GM21381 (cell line): Measurements from ENCODE around the gene SKP1.

Experiments used
- ATAC-seq: cut with Tn5 transposase; IDR thresholded peaks from one replicate; pipeline ENCODE4 v1.9.1; 2021; ENCODE audit warnings: mild to moderate bottlenecking, moderate library complexity; ENCODE audit not compliant: unreplicated experiment

The SKP1 gene

DNA sequence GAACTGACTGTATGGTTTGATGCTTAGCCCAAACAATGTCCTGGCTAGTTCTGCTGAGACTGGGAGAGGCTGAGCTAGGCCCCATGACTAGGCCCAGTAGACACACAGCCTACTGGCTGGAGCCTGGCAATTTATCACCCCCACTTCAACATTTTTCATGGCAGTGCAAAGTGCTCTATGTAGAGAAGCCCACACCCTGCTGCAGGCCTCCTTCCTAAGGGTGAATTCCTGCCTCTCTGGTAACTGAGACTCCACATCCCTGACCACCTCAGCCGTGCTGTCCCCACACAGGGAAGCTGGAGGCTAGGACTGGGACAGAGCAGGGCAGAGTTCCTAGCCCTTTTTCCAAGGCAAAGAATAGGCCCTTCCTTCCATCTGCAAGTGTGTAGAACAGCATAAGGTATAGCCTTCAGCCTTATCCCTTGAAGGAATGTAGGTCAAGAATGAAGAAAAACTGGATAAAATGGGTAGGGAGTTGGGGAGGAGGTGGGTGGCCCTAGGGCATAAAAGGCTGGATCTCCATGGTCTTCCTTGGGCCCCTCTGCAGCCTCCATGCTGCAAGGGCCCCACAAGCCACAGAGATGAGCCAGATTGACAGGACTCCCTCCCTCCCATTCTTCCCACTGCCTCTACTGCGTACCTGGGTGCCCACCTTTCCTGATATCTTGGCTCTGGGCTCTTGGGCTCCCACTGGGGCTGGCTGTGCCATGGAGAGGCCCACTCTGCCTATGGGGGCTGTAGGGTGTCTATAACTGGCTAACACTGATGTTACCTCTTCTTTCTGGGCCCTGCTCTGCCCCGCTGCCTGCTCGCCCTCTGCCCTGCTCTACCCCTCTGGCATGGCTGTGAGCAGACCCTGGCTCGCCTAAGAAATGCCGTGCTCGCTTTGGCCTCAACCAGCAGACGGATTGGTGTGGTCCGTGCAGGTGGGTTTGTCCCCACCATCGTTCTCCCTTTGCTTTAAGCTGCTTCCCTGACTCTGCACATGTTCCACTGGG lies 32.5 kb downstream of the SKP1 start:
- ATAC-seq = no peak

- no peak for ATAC-seq
Measured at GRCh38 chr5:134143431-134143830, 33.3 kb downstream of the SKP1 start.

DNA sequence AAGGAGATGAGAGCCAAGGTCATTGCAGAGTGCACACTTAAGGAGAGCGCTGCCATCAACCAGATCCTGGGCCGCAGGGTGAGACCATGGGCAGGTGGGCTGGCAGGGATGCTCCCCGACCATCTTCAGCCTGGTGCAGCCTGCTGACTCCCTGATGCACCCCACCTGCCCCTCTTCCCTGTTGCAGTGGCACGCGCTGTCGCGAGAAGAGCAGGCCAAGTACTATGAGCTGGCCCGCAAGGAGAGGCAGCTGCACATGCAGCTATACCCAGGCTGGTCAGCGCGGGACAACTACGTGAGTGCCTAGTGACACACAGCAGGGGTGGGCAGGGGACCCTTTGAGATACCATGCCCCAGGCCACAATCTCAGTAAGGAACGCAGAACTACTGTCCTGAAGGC lies 33.9 kb downstream of the SKP1 start:
- ATAC-seq = no peak

- ATAC-seq = no peak
Measured at GRCh38 chr5:134142052-134142451, 34.7 kb downstream of the SKP1 start.

DNA sequence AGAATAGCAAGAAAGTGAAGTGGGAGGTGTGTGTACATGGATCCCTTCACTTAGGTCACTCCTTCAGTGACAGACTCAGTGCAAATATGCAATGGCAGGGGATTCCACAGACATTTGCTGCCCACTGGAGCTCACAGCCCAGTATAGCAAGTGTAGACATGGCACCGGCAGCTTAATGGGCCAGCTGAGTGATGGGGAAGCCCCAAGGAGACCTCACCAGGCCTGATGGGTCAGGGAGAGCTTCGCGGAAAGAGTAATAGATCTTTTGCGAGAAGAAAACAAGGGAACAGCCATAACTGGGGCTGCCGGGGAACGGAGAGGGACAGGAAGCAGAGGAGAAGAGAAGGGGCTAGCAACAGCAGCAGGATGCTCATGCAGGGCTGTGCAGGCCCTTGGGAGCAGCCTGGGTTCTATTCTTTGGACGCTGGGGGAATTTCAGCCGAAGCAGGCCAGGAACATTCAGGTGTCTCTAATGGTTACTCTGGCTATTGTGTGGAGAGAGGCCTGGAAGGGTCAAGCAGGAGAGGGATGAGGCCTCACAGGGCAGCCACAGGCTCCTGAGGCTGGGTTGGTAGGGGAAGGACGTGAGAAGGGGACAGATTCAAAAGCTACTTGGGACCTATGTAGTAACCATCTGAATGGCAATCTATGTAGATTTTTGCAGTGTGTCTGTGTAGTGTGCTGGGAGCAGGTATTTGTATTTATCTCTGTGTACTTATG lies 35.3 kb downstream of the SKP1 start:
- ATAC-seq = no peak

GRCh38 chr5:134140530-134141201 lies 36.1 kb downstream of the SKP1 start:
- no peak for ATAC-seq

DNA sequence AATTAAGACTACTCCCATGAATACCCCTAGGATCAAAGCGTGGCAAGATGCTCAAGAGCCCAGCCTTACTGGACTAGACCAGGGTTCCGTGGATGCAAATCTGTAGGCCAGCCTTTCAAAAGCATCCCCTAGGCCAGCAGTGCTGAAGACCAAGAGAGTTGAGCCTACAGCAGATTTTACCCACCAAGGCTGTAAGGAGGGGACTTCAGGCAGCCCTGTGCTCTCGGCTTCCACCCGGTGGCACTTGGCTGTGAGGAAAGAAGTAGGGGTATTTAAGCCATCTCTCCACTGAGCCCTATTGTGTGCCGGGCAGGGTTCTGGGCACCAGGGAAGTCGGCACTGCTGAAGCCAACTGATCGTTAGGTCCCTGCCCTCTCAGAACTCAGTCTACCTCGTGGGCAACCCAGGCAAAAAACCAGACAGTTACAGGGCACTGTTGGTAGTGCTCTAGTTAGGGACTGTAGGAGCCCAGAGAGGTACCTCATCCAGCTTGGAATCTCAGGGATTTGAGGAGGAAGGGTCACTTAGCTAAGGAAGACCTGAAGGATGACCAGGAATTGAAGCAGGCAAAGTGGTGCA lies 36.8 kb downstream of the SKP1 start:
- no peak for ATAC-seq

DNA sequence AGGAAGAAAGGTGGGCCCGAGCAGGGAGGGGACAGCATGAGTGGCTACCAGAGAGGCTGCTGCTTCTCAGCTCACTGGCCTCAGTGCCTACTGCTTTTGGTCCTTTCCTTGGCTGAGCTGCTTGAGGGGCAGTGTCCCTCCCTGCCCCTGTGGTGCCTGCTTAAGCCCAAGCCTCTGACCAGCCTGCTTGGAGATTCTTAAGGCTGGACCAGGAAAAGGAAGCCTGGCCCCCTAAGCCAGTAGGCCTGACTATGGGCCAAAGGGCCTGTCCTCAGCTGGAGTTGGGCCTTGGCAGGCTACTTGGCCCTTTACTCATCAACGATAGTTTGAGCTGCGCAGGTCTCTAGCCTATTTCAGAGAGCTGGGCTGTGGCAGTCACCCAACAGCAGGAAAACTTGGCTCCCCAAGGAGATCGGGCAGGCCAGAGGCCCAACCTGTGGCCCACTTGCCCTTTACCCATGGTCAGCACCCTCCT lies 37.3 kb downstream of the SKP1 start:
- no peak for ATAC-seq

- peak; percentile 70 for ATAC-seq
Measured at GRCh38 chr5:134138416-134139376, 38.1 kb downstream of the SKP1 start.

- ATAC-seq = no peak
Measured at GRCh38 chr5:134136771-134137170, 40.0 kb downstream of the SKP1 start.

DNA sequence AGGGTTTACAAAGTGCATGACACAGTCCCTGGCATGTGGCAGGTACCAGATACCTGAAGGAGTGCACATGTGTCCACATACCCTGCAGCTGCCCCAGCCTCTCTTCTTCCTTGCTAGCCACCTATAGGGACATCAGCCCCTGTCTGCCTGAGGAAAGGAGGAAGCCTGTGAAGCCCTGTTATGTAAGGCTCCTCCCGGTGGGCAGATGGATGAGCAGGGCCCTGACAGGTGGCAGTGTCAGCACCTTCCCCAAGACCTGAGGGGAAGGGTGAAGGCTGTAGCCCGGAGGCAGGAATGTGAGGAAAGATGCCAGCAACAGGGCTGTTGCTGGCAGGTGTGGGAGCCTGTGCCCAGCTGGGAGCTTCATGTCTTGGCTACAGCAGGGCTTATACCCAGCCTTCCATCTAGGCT lies 40.5 kb downstream of the SKP1 start:
- ATAC-seq = no peak

DNA sequence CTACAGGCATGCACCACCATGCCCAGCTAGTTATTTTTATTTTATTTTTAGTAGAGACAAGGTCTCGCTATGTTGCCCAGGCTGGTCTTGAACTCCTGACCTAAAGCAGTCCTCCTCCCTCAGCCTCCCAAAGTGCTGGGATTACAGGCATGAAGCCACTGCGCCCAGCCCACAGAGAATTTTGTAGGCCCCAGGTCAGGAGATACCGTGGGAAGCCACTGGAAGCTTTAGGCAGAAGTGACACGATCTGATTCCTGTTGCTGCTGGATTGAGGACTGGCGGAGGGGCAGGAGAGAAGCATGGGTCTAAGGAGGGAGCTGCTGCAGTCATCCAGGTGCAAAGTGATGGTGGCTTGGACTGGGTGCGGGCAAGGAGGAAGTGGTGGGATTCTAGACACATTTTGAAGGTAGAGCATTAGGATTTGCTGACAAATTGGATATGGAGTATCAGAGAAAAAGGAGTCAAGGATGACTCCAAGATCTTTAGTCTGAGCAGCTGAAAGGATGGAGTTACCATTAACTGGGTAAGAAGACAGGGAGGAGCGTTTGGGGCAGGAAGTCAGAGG lies 41.6 kb downstream of the SKP1 start:
- no peak for ATAC-seq

DNA sequence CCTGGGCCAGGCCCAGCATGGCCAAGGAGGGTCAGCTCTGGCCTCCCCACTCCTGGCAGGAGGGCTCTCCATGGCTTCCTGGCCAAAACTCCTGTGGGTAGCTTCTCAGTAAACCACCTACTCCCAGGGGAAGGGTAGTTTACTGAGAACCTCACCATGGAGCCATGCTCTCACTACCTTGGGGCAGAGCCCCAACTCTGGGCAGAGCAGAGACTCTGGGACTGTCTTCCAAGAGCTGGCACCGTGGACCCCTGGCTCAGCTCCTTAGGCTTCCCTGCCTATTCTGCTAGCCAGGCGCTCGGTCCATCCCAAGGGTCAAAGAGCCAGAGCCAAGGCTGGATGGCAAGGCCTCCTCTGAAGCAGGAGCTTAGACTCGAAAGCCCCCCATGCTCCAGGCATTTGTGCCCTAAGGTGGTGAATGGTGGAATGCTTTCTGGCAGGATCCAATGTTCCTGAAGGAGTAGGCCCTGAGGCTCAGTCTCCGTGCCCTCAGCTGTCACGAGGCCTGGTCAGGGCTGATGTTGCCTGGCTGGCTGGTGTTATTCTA lies 42.7 kb downstream of the SKP1 start:
- ATAC-seq = no peak

- ATAC-seq = no peak
Measured at GRCh38 chr5:134133188-134133994, 43.4 kb downstream of the SKP1 start.

DNA sequence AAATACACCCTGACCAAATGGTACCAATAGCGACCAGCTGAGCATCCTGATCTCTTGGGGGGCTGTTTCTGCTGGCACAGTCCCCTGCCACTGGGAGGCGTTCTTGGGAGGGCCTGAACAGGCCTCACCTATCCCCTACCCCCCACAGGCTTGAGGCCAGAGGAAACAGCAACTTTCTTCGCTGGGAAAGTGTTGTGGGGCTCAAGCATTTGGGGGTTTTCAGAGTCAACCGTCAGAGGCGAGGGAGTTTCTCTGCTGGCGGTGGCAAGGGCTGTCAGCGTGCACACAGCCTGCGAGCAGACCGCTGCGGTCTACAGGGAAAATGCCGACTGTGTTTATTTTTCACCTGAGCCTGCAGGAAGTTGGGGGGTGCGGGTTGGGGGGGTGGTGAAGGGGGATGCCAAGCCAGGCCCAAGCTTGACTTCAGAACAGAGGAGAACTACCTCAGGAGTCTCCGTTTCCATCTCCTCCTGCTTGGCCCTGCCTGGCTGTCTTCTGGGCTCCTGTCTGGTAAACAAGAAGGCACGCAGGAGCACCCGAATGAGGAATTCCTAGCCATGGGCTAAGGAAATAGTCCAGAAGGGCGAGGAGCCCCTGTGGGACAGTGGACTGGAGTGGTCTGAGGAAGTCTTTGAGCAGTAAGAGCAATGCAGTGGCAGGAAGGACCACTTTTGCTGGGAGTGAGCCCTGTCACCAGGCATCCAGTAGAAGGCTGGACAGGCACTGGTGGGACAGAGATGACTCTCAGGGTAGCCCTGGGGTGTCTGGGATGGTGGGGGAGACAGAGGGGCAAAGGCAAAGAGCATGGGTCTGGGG lies 44.2 kb downstream of the SKP1 start:
- no peak for ATAC-seq

- no peak for ATAC-seq
Measured at GRCh38 chr5:134131578-134132350, 45.0 kb downstream of the SKP1 start.

DNA sequence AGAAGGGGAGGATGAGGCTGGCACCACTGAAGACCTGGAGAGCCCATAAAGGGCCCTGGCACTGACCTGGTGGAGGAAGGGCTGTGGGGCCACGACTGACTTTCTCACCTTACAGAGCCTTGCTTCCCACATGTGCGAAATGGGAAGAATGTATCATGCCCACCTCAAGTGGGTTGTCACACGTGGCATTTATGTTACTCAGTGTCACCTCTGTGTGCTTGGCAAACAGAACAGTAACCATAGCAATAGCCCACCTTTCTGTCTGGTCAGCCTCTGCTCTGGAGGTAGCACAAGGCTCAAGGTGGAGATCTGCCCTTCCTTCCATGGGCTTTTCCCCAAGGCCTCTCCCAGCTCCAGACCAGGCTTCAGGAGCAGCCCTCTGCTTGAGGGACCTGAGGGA lies 45.6 kb downstream of the SKP1 start:
- no peak for ATAC-seq
